Activated CD8-positive, alpha-beta T cell treated with anti-CD3 and anti-CD28 coated beads, Interleukin-2, amount 10 ng/mL, durations not matched to agents 7 days and 5 days (primary cell): ENCODE results near the gene NT5C. TPM values are rescaled to one million over a fixed set of nuclear protein-coding genes. Genes with fewer than 3 reads are reported as not detected.

Experiments used
- ATAC-seq: fragments of 150-1000 bp; cut with Tn5 transposase; one replicate; pipeline ENCODE4 v1.10.0; 2021; ENCODE audit warnings: moderate library complexity
- CTCF ChIA-PET: fragments of 350-600 bp; sonication (Branson Sonifier 250); formaldehyde crosslinking; loops from one replicate; lab custom pipeline; 2021; ENCODE audit warnings: antibody characterized with exemption; lab: Charles Lee
- POLR2A ChIA-PET: fragments of 350-600 bp; sonication (Branson Sonifier 250); formaldehyde crosslinking; loops from one replicate; lab custom pipeline; 2021; ENCODE audit warnings: antibody characterized with exemption; lab: Charles Lee
- DNase-seq: peaks from one replicate; pipeline ENCODE4 v3.0.0-alpha.2; 2020
- H3K27ac Mint-ChIP-seq: one replicate; pipeline ENCODE4 v1.8.0; 2021; ENCODE audit warnings: mild to moderate bottlenecking, mixed read lengths
- H3K27me3 Mint-ChIP-seq: one replicate; pipeline ENCODE4 v1.8.0; 2021; ENCODE audit warnings: low read depth, mixed read lengths
- H3K36me3 Mint-ChIP-seq: one replicate; pipeline ENCODE4 v1.8.0; 2021; ENCODE audit warnings: low read depth, mixed read lengths
- H3K4me1 Mint-ChIP-seq: one replicate; pipeline ENCODE4 v1.8.0; 2021; ENCODE audit warnings: low read depth, mixed read lengths
- H3K4me3 Mint-ChIP-seq: one replicate; pipeline ENCODE4 v1.8.0; 2021; ENCODE audit warnings: mild to moderate bottlenecking, mixed read lengths
- H3K9me3 Mint-ChIP-seq: one replicate; pipeline ENCODE4 v1.8.0; 2022; ENCODE audit warnings: mixed read lengths; ENCODE audit not compliant: insufficient read depth
- total RNA-seq, 2 experiments: library from RNA; stranded (reverse); gene quantifications; one replicate each; pipeline ENCODE4 v1.2.3, GENCODE V29; 2021

Gene NT5C
- total RNA-seq, 2 experiments from 2014 or later = 68.5 to 68.8 TPM

- Mint-ChIP-seq H3K4me3 (no peak overlapping the region), H3K9me3 (no peaks in the 10 kb centered on the region), H3K4me1 (peaks cover 18% of the 10 kb centered on the region), H3K27ac (no peak overlapping the region), H3K36me3 (no peaks in the 10 kb centered on the region), H3K27me3 (no peaks in the 10 kb centered on the region)
- peak; percentile 43 for DNase-seq
- ATAC-seq = no peak
- ChIA-PET POLR2A (interaction anchor here (1.7 kb wide), 1 partner anchor 9 kb away, joined by 7 read pairs; no protein-coding TSS in a partner anchor), CTCF (interaction anchor here (0.8 to 3.8 kb wide), 17 partner anchors 8 to 143 kb away, joined by 3 to 14 read pairs (median 4); partner anchors contain the start of gene SLC16A5)
Measured at GRCh38 chr17:75105126-75106080, 26.1 kb downstream of the NT5C start.

- Mint-ChIP-seq H3K27me3 (no peaks in the 10 kb centered on the region), H3K27ac (no peak overlapping the region), H3K9me3 (no peaks in the 10 kb centered on the region), H3K4me3 (no peak overlapping the region), H3K36me3 (no peaks in the 10 kb centered on the region), H3K4me1 (peaks cover 11% of the 10 kb centered on the region)
- DNase-seq (no peak), ATAC-seq (no peak)
- POLR2A ChIA-PET = interaction anchor here (1.4 to 1.7 kb wide), 2 partner anchors 10 kb away, joined by 3 to 7 read pairs; no protein-coding TSS in a partner anchor
- CTCF ChIA-PET = interaction anchor here (1.1 to 4.0 kb wide), 5 partner anchors 10 to 142 kb away, joined by 3 to 18 read pairs (median 5); no protein-coding TSS in a partner anchor
Measured at GRCh38 chr17:75103601-75104554, 27.7 kb downstream of the NT5C start.

GRCh38 chr17:75102385-75102821 is 29.1 kb downstream of the NT5C start:
- no peaks in the 10 kb centered on the region for H3K9me3 Mint-ChIP-seq
- no peaks in the 10 kb centered on the region for H3K36me3 Mint-ChIP-seq
- no peaks in the 10 kb centered on the region for H3K27me3 Mint-ChIP-seq
- ATAC-seq (no peak), DNase-seq (no peak)
- ChIA-PET CTCF (interaction anchor here (1.9 to 4.0 kb wide), 2 partner anchors 12 to 141 kb away, joined by 5 to 18 read pairs; no protein-coding TSS in a partner anchor), POLR2A (interaction anchor here (0.6 to 1.4 kb wide), 2 partner anchors 12 to 40 kb away, joined by 3 read pairs; no protein-coding TSS in a partner anchor)
- no peak overlapping the region for H3K4me3 Mint-ChIP-seq
- peaks cover 3% of the 10 kb centered on the region for H3K4me1 Mint-ChIP-seq
- no peak overlapping the region for H3K27ac Mint-ChIP-seq

GRCh38 chr17:75099881-75100595 is 31.5 kb downstream of the NT5C start:
- H3K36me3 Mint-ChIP-seq = no peaks in the 10 kb centered on the region
- ChIA-PET POLR2A (no interaction called here), CTCF (no interaction called here)
- no peaks in the 10 kb centered on the region for H3K27me3 Mint-ChIP-seq
- no peaks in the 10 kb centered on the region for H3K9me3 Mint-ChIP-seq
- no peak overlapping the region for H3K27ac Mint-ChIP-seq
- no peaks in the 10 kb centered on the region for H3K4me1 Mint-ChIP-seq
- DNase-seq (no peak), ATAC-seq (no peak)
- H3K4me3 Mint-ChIP-seq = no peak overlapping the region

- CTCF ChIA-PET = interaction anchor here (2.9 kb wide), 1 partner anchor 16 kb away, joined by 8 read pairs; no protein-coding TSS in a partner anchor
Measured at GRCh38 chr17:75098861-75099260, 32.7 kb downstream of the NT5C start.

GRCh38 chr17:75097865-75098264 is 33.7 kb downstream of the NT5C start:
- Mint-ChIP-seq H3K27ac (no peak overlapping the region), H3K4me1 (no peaks in the 10 kb centered on the region), H3K4me3 (no peak overlapping the region), H3K27me3 (no peaks in the 10 kb centered on the region), H3K9me3 (no peaks in the 10 kb centered on the region), H3K36me3 (no peaks in the 10 kb centered on the region)
- no peak for ATAC-seq
- ChIA-PET POLR2A (no interaction called here), CTCF (interaction anchor here (0.9 to 2.9 kb wide), 2 partner anchors 17 to 23 kb away, joined by 3 to 8 read pairs; no protein-coding TSS in a partner anchor)
- DNase-seq = no peak

More at GRCh38 chr17:75098861-75099260, 32.7 kb downstream of the NT5C start:
- DNase-seq (no peak), ATAC-seq (no peak)
- Mint-ChIP-seq H3K36me3 (no peaks in the 10 kb centered on the region), H3K4me1 (no peaks in the 10 kb centered on the region), H3K27me3 (no peaks in the 10 kb centered on the region), H3K27ac (peak overlapping the region; percentile 50), H3K4me3 (no peak overlapping the region), H3K9me3 (no peaks in the 10 kb centered on the region)
- POLR2A ChIA-PET = no interaction called here

GRCh38 chr17:75096082-75096625 is 35.4 kb downstream of the NT5C start:
- Mint-ChIP-seq H3K4me1 (no peaks in the 10 kb centered on the region), H3K27me3 (no peaks in the 10 kb centered on the region), H3K4me3 (no peak overlapping the region), H3K36me3 (no peaks in the 10 kb centered on the region), H3K9me3 (no peaks in the 10 kb centered on the region), H3K27ac (no peak overlapping the region)
- DNase-seq (no peak), ATAC-seq (no peak)
- ChIA-PET CTCF (no interaction called here), POLR2A (interaction anchor here (0.9 kb wide), 1 partner anchor 20 kb away, joined by 3 read pairs; no protein-coding TSS in a partner anchor)

- H3K27ac Mint-ChIP-seq = no peak overlapping the region
- H3K4me3 Mint-ChIP-seq = no peak overlapping the region
- ATAC-seq (no peak), DNase-seq (no peak)
- H3K27me3 Mint-ChIP-seq = no peaks in the 10 kb centered on the region
- no peaks in the 10 kb centered on the region for H3K36me3 Mint-ChIP-seq
- peaks cover 2% of the 10 kb centered on the region for H3K4me1 Mint-ChIP-seq
- H3K9me3 Mint-ChIP-seq = no peaks in the 10 kb centered on the region
- CTCF ChIA-PET = interaction anchor here (0.6 kb wide), 1 partner anchor 844 kb away, joined by 3 read pairs; no protein-coding TSS in a partner anchor
- POLR2A ChIA-PET = no interaction called here
Measured at GRCh38 chr17:75094871-75095399, 36.6 kb downstream of the NT5C start.

- no peak overlapping the region for H3K4me3 Mint-ChIP-seq
- DNase-seq (no peak), ATAC-seq (no peak)
- CTCF ChIA-PET = interaction anchor here (1.1 kb wide), 1 partner anchor 20 kb away, joined by 3 read pairs; no protein-coding TSS in a partner anchor
- POLR2A ChIA-PET = no interaction called here
- peaks cover 14% of the 10 kb centered on the region for H3K4me1 Mint-ChIP-seq
- H3K9me3 Mint-ChIP-seq = no peaks in the 10 kb centered on the region
- H3K27ac Mint-ChIP-seq = no peak overlapping the region
- no peaks in the 10 kb centered on the region for H3K27me3 Mint-ChIP-seq
- no peaks in the 10 kb centered on the region for H3K36me3 Mint-ChIP-seq
Measured at GRCh38 chr17:75093548-75094158, 37.9 kb downstream of the NT5C start.

GRCh38 chr17:75091855-75092327 is 39.7 kb downstream of the NT5C start:
- Mint-ChIP-seq H3K4me3 (no peak overlapping the region), H3K9me3 (no peaks in the 10 kb centered on the region), H3K36me3 (no peaks in the 10 kb centered on the region), H3K27me3 (no peaks in the 10 kb centered on the region), H3K4me1 (peaks cover 26% of the 10 kb centered on the region), H3K27ac (no peak overlapping the region)
- ATAC-seq (no peak), DNase-seq (no peak)
- POLR2A ChIA-PET = interaction anchor here (0.9 kb wide), 1 partner anchor 74 kb away, joined by 3 read pairs; no protein-coding TSS in a partner anchor
- CTCF ChIA-PET = interaction anchor here (1.7 to 1.9 kb wide), 2 partner anchors 13 to 32 kb away, joined by 4 to 14 read pairs; no protein-coding TSS in a partner anchor
